ENCODE data around the gene LMTK3. TPM values are rescaled to one million over a fixed set of nuclear protein-coding genes. Genes with fewer than 3 reads are reported as not detected.

LMTK3 gene
- total and polyA plus RNA-seq, 2 of the 13 experiments (the other 11 are each of a cell fraction or from before 2014, with no cell fraction given) = 0.18 to 0.29 TPM

DNA sequence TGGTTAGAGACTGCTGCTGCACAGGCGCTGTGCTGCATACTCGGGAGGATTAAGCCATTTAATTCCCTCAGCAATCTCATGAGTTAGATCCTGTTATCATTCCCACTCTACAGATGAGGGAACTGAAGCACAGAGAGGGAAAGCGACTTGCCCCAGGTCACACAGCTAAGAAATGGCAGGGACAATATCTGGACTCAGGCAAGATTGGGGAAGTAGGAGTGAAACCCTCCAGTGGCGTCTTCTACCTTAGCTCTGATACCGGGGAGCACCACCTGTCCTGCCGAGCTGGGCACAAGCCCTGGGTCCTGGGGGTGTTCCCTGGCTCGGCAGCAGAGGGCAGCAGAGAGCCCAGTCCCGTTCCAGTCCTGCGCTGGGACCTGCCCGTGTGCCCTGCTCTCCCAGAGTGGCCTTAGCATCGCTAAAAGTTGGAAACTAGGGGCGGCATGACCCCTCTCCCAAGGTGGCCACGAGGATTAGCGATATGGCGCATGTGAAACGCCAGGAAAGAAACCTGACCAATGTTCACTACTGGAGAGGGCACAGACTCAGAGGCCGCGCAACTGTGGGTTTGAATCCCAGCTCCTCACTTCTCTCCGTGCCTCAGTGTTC, 21.9 kb downstream of the LMTK3 start (continued):
- TF ChIP-seq, protein P1, sequence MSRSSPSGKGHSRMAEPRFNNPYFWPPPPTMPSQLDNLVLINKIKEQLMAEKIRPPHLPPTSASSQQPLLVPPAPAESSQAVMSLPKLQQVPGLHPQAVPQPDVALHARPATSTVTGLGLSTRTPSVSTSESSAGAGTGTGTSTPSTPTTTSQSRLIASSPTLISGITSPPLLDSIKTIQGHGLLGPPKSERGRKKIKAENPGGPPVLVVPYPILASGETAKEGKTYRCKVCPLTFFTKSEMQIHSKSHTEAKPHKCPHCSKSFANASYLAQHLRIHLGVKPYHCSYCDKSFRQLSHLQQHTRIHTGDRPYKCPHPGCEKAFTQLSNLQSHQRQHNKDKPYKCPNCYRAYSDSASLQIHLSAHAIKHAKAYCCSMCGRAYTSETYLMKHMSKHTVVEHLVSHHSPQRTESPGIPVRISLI (CRISPR knock-in tag; IDR thresholded peaks at IDR 0.05; ENCODE audit: borderline replicate concordance) = peak; percentile 26; the same call in 1 of the 2 replicates
- TF ChIP-seq THAP11 (CRISPR knock-in tag; IDR thresholded peaks at IDR 0.05) (peak; percentile 42; the same call in 1 of the 2 replicates), ZKSCAN5 (CRISPR knock-in tag; IDR thresholded peaks at IDR 0.05) (no peak), PHF20 (CRISPR knock-in tag; IDR thresholded peaks at IDR 0.05) (no peak), ONECUT2 (CRISPR knock-in tag; IDR thresholded peaks at IDR 0.05) (no peak), GFI1 (CRISPR knock-in tag; IDR thresholded peaks at IDR 0.05; ENCODE audit: borderline replicate concordance) (no peak), KDM5B (CRISPR knock-in tag; IDR thresholded peaks at IDR 0.05; ENCODE audit: borderline replicate concordance) (no peak), EP300 (IDR thresholded peaks at IDR 0.05; ENCODE audit: low read depth in 2 of 2, low read length in 2 of 2) (no peak), EP300 (CRISPR knock-in tag; IDR thresholded peaks at IDR 0.05; ENCODE audit: borderline replicate concordance) (no peak), SMC3 (IDR thresholded peaks at IDR 0.05; ENCODE audit: low read length) (peak; percentile 59), ELF3 (CRISPR knock-in tag; IDR thresholded peaks at IDR 0.05) (no peak), ZBTB42 (CRISPR knock-in tag; IDR thresholded peaks at IDR 0.05) (no peak), ZMYM3 (CRISPR knock-in tag; IDR thresholded peaks at IDR 0.05) (peak; percentile 72), CBX5 (CRISPR knock-in tag; IDR thresholded peaks at IDR 0.05; ENCODE audit: borderline replicate concordance) (0 out of 2 replicates have a peak, but pooled peaks have one; percentile 49), ZNF383 (CRISPR knock-in tag; IDR thresholded peaks at IDR 0.05; ENCODE audit: borderline replicate concordance) (0 out of 2 replicates have a peak, but pooled peaks have one; percentile 58), XBP1 (CRISPR knock-in tag; IDR thresholded peaks at IDR 0.05) (no peak), ZNF367 (CRISPR knock-in tag; IDR thresholded peaks at IDR 0.05; ENCODE audit: borderline replicate concordance) (no peak), KLF6 (CRISPR knock-in tag; IDR thresholded peaks at IDR 0.05) (no peak), NRL (CRISPR knock-in tag; IDR thresholded peaks at IDR 0.05; ENCODE audit: borderline replicate concordance) (peak; percentile 43; the same call in 1 of the 2 replicates), ZNF274 (CRISPR knock-in tag; IDR thresholded peaks at IDR 0.05) (no peak), ZNF674 (CRISPR knock-in tag; IDR thresholded peaks at IDR 0.05; ENCODE audit: low read depth) (no peak), HDAC2 (CRISPR knock-in tag; IDR thresholded peaks at IDR 0.05) (0 out of 2 replicates have a peak, but pooled peaks have one; percentile 13), ZNF446 (CRISPR knock-in tag; IDR thresholded peaks at IDR 0.05) (no peak), YY1 (IDR thresholded peaks at IDR 0.05; ENCODE audit: insufficient read depth, insufficient replicate concordance, low read depth, low read length) (no peak), ZSCAN20 (CRISPR knock-in tag; IDR thresholded peaks at IDR 0.05; ENCODE audit: borderline replicate concordance) (no peak), KDM6A (CRISPR knock-in tag; IDR thresholded peaks at IDR 0.05; ENCODE audit: low read depth) (no peak)
- TF ChIP-seq, protein P2, sequence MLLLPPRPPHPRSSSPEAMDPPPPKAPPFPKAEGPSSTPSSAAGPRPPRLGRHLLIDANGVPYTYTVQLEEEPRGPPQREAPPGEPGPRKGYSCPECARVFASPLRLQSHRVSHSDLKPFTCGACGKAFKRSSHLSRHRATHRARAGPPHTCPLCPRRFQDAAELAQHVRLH (CRISPR knock-in tag; IDR thresholded peaks at IDR 0.05; ENCODE audit: borderline replicate concordance, low read depth) = 0 out of 2 replicates have a peak, but pooled peaks have one; percentile 18
- TF ChIP-seq, protein P3, sequence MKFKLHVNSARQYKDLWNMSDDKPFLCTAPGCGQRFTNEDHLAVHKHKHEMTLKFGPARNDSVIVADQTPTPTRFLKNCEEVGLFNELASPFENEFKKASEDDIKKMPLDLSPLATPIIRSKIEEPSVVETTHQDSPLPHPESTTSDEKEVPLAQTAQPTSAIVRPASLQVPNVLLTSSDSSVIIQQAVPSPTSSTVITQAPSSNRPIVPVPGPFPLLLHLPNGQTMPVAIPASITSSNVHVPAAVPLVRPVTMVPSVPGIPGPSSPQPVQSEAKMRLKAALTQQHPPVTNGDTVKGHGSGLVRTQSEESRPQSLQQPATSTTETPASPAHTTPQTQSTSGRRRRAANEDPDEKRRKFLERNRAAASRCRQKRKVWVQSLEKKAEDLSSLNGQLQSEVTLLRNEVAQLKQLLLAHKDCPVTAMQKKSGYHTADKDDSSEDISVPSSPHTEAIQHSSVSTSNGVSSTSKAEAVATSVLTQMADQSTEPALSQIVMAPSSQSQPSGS (CRISPR knock-in tag; IDR thresholded peaks at IDR 0.05) = peak; percentile 15; the same call in 1 of the 2 replicates
- TF ChIP-seq, protein P4, sequence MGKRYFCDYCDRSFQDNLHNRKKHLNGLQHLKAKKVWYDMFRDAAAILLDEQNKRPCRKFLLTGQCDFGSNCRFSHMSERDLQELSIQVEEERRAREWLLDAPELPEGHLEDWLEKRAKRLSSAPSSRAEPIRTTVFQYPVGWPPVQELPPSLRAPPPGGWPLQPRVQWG (CRISPR knock-in tag; IDR thresholded peaks at IDR 0.05; ENCODE audit: borderline replicate concordance, low read depth) = no peak

Data from HepG2 (cell line).